ENCODE measurements around the gene ELAVL3.

- TF ChIP-seq, protein P1, sequence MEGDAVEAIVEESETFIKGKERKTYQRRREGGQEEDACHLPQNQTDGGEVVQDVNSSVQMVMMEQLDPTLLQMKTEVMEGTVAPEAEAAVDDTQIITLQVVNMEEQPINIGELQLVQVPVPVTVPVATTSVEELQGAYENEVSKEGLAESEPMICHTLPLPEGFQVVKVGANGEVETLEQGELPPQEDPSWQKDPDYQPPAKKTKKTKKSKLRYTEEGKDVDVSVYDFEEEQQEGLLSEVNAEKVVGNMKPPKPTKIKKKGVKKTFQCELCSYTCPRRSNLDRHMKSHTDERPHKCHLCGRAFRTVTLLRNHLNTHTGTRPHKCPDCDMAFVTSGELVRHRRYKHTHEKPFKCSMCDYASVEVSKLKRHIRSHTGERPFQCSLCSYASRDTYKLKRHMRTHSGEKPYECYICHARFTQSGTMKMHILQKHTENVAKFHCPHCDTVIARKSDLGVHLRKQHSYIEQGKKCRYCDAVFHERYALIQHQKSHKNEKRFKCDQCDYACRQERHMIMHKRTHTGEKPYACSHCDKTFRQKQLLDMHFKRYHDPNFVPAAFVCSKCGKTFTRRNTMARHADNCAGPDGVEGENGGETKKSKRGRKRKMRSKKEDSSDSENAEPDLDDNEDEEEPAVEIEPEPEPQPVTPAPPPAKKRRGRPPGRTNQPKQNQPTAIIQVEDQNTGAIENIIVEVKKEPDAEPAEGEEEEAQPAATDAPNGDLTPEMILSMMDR (IDR thresholded peaks at IDR 0.05): peak in 4 of 6 experiments; percentile 8 to 39 (median 20)
- TF ChIP-seq POLR2A (IDR thresholded peaks at IDR 0.05): no peak
Measured at GRCh38 chr19:11453468-11454341, 27.1 kb downstream of the ELAVL3 start.

Measured in Peyer's patch (tissue), 4 donors.